Thyroid gland (tissue), 4 donors: ENCODE measurements around the gene RAD51C. TPM values are rescaled to one million over a fixed set of nuclear protein-coding genes. Genes with fewer than 3 reads are reported as not detected.
A peak's percentile ranks its signal among the peaks of the same experiment; 100 is the strongest.

Source experiments
- DNase-seq, 2 donors: peaks; one replicate each; pipeline ENCODE4 v3.0.0-alpha.2; 2019
- H3K27ac ChIP-seq, 3 donors: fragments of 200-600 bp; sonication (generic); 1 replicate in 2 of 3; 2 replicates in 1 of 3; pipeline ENCODE4 v1.5.1; 2016 to 2019; ENCODE audit warnings: mild to moderate bottlenecking in 1 of 3, moderate library complexity in 1 of 3
- H3K27me3 ChIP-seq: fragments of 200-600 bp; sonication (generic); one replicate; pipeline ENCODE4 v1.5.1; 2019
- H3K36me3 ChIP-seq, 2 donors: fragments of 200-600 bp; sonication (generic); one replicate each; pipeline ENCODE4 v1.5.1; 2016 to 2019
- H3K4me1 ChIP-seq, 2 donors: fragments of 200-600 bp; sonication (generic); one replicate each; pipeline ENCODE4 v1.5.1; 2017 to 2019
- H3K4me3 ChIP-seq, 3 donors: fragments of 200-600 bp; sonication (generic); replicated peaks in 1 of 3; 1 replicate in 2 of 3; 2 replicates in 1 of 3; pipeline ENCODE4 v1.5.1; 2016; ENCODE audit warnings: mild to moderate bottlenecking in 1 of 3
- H3K9me3 ChIP-seq: fragments of 200-600 bp; sonication (generic); one replicate; pipeline ENCODE4 v1.5.1; 2017
- CTCF ChIP-seq, 6 experiments: fragments of 200-600 bp in 3 of 6; fragments of 450-650 bp in 3 of 6; sonication (generic) in 3 of 6; IDR thresholded peaks; one replicate each; pipeline ENCODE4 v1.5.1; 2016 to 2019; ENCODE audit warnings: antibody characterized with exemption in 6 of 6, mild to moderate bottlenecking in 2 of 6, inconsistent platforms in 1 of 6, moderate library complexity in 1 of 6
- POLR2A ChIP-seq, 2 donors: fragments of 450-650 bp; IDR thresholded peaks; one replicate each; pipeline ENCODE4 v1.6.1; 2017; ENCODE audit warnings: antibody characterized with exemption in 2 of 2, mild to moderate bottlenecking in 2 of 2, moderate library complexity in 1 of 2
- WGBS, 2 donors: methylation state at CpG; one replicate each; pipeline ENCODE4 v1.1.5; 2017; 5-methylcytosine and 5-hydroxymethylcytosine counted together
- intact Hi-C: fragments of 100-400 bp; cut with DNase I; formaldehyde crosslinking; loops from one replicate; pipeline ENCODE4 v1.15.1; 2023
- total RNA-seq, 4 donors: library from RNA; depleted of rRNA; stranded (reverse); fragments of >200 nt; gene quantifications; one replicate each; pipeline ENCODE4 v1.2.3, GENCODE V29; 2016

Gene RAD51C
- total RNA-seq, 4 donors from 2014 or later: 8.8 to 20.4 (median 12.4) TPM

- no peaks in the 10 kb centered on the region for H3K36me3 ChIP-seq
- H3K4me1 ChIP-seq: no peaks in the 10 kb centered on the region
- no peaks in the 10 kb centered on the region for H3K27me3 ChIP-seq
- intact Hi-C loops: no loop called here
- no peak overlapping the region for H3K4me3 ChIP-seq
- no peaks in the 10 kb centered on the region for H3K9me3 ChIP-seq
- H3K27ac ChIP-seq: no peak overlapping the region
- WGBS, 2 donors: 86 to 93% methylated on average over 4 of the region's 4 CpGs
- no peak for DNase-seq
- no peak for TF ChIP-seq CTCF (IDR thresholded peaks at IDR 0.05)
- TF ChIP-seq POLR2A (IDR thresholded peaks at IDR 0.05): no peak
Observed at GRCh38 chr17:58703137-58703915, 10.9 kb downstream of the RAD51C start.

GRCh38 chr17:58703916-58704286, 11.5 kb downstream of the RAD51C start:
- TF ChIP-seq CTCF (IDR thresholded peaks at IDR 0.05): no peak
- TF ChIP-seq POLR2A (IDR thresholded peaks at IDR 0.05): no peak
- no peaks in the 10 kb centered on the region for H3K9me3 ChIP-seq
- intact Hi-C loops: no loop called here
- no peaks in the 10 kb centered on the region for H3K27me3 ChIP-seq
- no peak overlapping the region for H3K27ac ChIP-seq
- DNase-seq: no peak
- H3K4me1 ChIP-seq: no peaks in the 10 kb centered on the region
- no peaks in the 10 kb centered on the region for H3K36me3 ChIP-seq
- WGBS, 2 donors: 95 to 98% methylated on average over 2 of the region's 2 CpGs
- H3K4me3 ChIP-seq: no peak overlapping the region

GRCh38 chr17:58706351-58707140, 14.1 kb downstream of the RAD51C start:
- Histone ChIP-seq H3K9me3 (no peaks in the 10 kb centered on the region), H3K36me3 (peaks cover 0 to 2% of the 10 kb centered on the region in 2 donors), H3K27me3 (no peaks in the 10 kb centered on the region), H3K4me1 (no peaks in the 10 kb centered on the region), H3K27ac (no peak overlapping the region), H3K4me3 (no peak overlapping the region)
- TF ChIP-seq CTCF (IDR thresholded peaks at IDR 0.05): no peak
- TF ChIP-seq POLR2A (IDR thresholded peaks at IDR 0.05): no peak
- DNase-seq: no peak
- intact Hi-C loops: no loop called here
- WGBS, 2 donors: 81 to 85% methylated on average over 3 of the region's 3 CpGs

- no peaks in the 10 kb centered on the region for H3K9me3 ChIP-seq
- 50 to 51% methylated on average over 4 of the region's 4 CpGs for WGBS, 2 donors
- no peaks in the 10 kb centered on the region for H3K4me1 ChIP-seq
- H3K36me3 ChIP-seq: peaks cover 0 to 2% of the 10 kb centered on the region in 2 donors
- DNase-seq: peak; percentile 33 to 35
- H3K27me3 ChIP-seq: no peaks in the 10 kb centered on the region
- H3K27ac ChIP-seq: no peak overlapping the region
- intact Hi-C loops: loop anchor here (5.0 kb wide), 1 partner anchor 291 kb away; no protein-coding TSS in a partner anchor
- H3K4me3 ChIP-seq: no peak overlapping the region
- peak; percentile 33 to 82 (median 68) for TF ChIP-seq CTCF (IDR thresholded peaks at IDR 0.05)
- no peak for TF ChIP-seq POLR2A (IDR thresholded peaks at IDR 0.05)
Observed at GRCh38 chr17:58710948-58711552, 18.6 kb downstream of the RAD51C start.
